ENCODE measurements around the gene KRTAP10-8. TPM values are rescaled to one million over a fixed set of nuclear protein-coding genes. Genes with fewer than 3 reads are reported as not detected.
"Not testable (repeated sequence)": the region's sequence is repeated elsewhere in the genome, so short reads cannot be mapped to it uniquely, and the experiment has no call there.

Gene KRTAP10-8
- not detected for total RNA-seq
- long read RNA-seq = 0 reads

- no peak for ATAC-seq
- intact Hi-C loops (cut with DNase I) = no loop called here
- DNase-seq = no peak
These were observed at the start of gene KRTAP10-8 for GRCh38 chr21:44612029-44612486. TSS of gene KRTAP10-8 (plus strand) at chr21:44612079. CDS start at chr21:44612101, 22 bp downstream.

- no peak for ATAC-seq
- DNase-seq = no peak
- intact Hi-C loops (cut with DNase I) = no loop called here
These were observed 47.8 kb upstream of the KRTAP10-8 start for GRCh38 chr21:44564099-44564498.

- intact Hi-C loops (cut with DNase I) = no loop called here
- DNase-seq (no peak), ATAC-seq (no peak)
These were observed 46.8 kb upstream of the KRTAP10-8 start for GRCh38 chr21:44564886-44565598.

GRCh38 chr21:44566403-44566802 lies 45.5 kb upstream of the KRTAP10-8 start:
- intact Hi-C loops (cut with DNase I) = no loop called here
- no peak for ATAC-seq
- no peak for DNase-seq

GRCh38 chr21:44567481-44568171 lies 44.3 kb upstream of the KRTAP10-8 start:
- ATAC-seq (no peak), DNase-seq (no peak)
- intact Hi-C loops (cut with DNase I) = no loop called here

- ATAC-seq = no peak
- intact Hi-C loops (cut with DNase I) = no loop called here
- DNase-seq = no peak
These were observed 43.6 kb upstream of the KRTAP10-8 start for GRCh38 chr21:44568261-44568660.

GRCh38 chr21:44568667-44569556 lies 43.0 kb upstream of the KRTAP10-8 start:
- DNase-seq (no peak), ATAC-seq (no peak)
- intact Hi-C loops (cut with DNase I) = no loop called here

- intact Hi-C loops (cut with DNase I) = no loop called here
- DNase-seq (no peak), ATAC-seq (no peak)
These were observed 41.9 kb upstream of the KRTAP10-8 start for GRCh38 chr21:44569861-44570517.

- intact Hi-C loops (cut with DNase I) = no loop called here
- ATAC-seq = no peak
- DNase-seq = no peak
These were observed 40.6 kb upstream of the KRTAP10-8 start for GRCh38 chr21:44571296-44571695.

GRCh38 chr21:44571844-44572782 lies 39.8 kb upstream of the KRTAP10-8 start:
- ATAC-seq (no peak), DNase-seq (no peak)
- intact Hi-C loops (cut with DNase I) = no loop called here

GRCh38 chr21:44572959-44573583 lies 38.8 kb upstream of the KRTAP10-8 start:
- ATAC-seq = no peak
- no peak for DNase-seq
- intact Hi-C loops (cut with DNase I) = no loop called here

GRCh38 chr21:44573630-44574456 lies 38.0 kb upstream of the KRTAP10-8 start, which contains the start of gene KRTAP10-4:
TSS of gene KRTAP10-4 (plus strand) at chr21:44573729. CDS start at chr21:44573759, 30 bp downstream.
- DNase-seq; intact Hi-C loops (cut with DNase I); ATAC-seq: not testable (repeated sequence)

GRCh38 chr21:44574457-44575306 lies 37.2 kb upstream of the KRTAP10-8 start:
- ATAC-seq (no peak), DNase-seq (no peak)
- intact Hi-C loops (cut with DNase I) = no loop called here

GRCh38 chr21:44575307-44576024 lies 36.4 kb upstream of the KRTAP10-8 start:
- no peak for ATAC-seq
- no peak for DNase-seq
- intact Hi-C loops (cut with DNase I) = no loop called here

GRCh38 chr21:44576025-44576420 lies 35.9 kb upstream of the KRTAP10-8 start:
- intact Hi-C loops (cut with DNase I) = no loop called here
- no peak for ATAC-seq
- no peak for DNase-seq

Measured in left cardiac atrium (tissue), 4 donors.